SU-DHL-6 (cell line): ENCODE measurements around the gene HSD3B2.

Experiments used
- H2AFZ ChIP-seq: fragments of 200-600 bp; sonication (generic); 2 replicates; pipeline ENCODE4 v1.6.1; 2014; ENCODE audit warnings: low read depth, mild to moderate bottlenecking, moderate library complexity, mixed read lengths, antibody characterized with exemption, low read length; ENCODE audit not compliant: severe bottlenecking
- H3F3A ChIP-seq: fragments of 200-600 bp; shearing (Covaris generic); 2 replicates; pipeline ENCODE4 v1.6.0; 2016; ENCODE audit warnings: antibody characterized with exemption, mild to moderate bottlenecking; ENCODE audit not compliant: insufficient read depth
- H3K27ac ChIP-seq: fragments of 200-600 bp; sonication (generic); 2 replicates; pipeline ENCODE4 v1.5.1; 2016; ENCODE audit warnings: low read depth, mild to moderate bottlenecking, low read length, moderate library complexity, mixed read lengths
- H3K27me3 ChIP-seq: fragments of 200-600 bp; sonication (generic), shearing (Covaris generic); 2 replicates; pipeline ENCODE4 v1.6.0; 2014; ENCODE audit warnings: mild to moderate bottlenecking, low read length
- H3K36me3 ChIP-seq: fragments of 200-600 bp; sonication (generic); 2 replicates; pipeline ENCODE4 v1.6.1; 2014; ENCODE audit warnings: mild to moderate bottlenecking, low read length, mixed read lengths
- H3K4me2 ChIP-seq: fragments of 300-600, 200-600 bp; shearing (Covaris generic), sonication (generic); 2 replicates; pipeline ENCODE4 v1.6.0; 2014; ENCODE audit warnings: low read length, low read depth, mild to moderate bottlenecking; ENCODE audit not compliant: poor library complexity, severe bottlenecking
- H3K4me3 ChIP-seq: fragments of 200-600 bp; sonication (generic); 2 replicates; pipeline ENCODE4 v1.5.1; 2014; ENCODE audit warnings: antibody characterized with exemption, low read length, mild to moderate bottlenecking, mixed read lengths; ENCODE audit not compliant: insufficient read depth, poor library complexity, severe bottlenecking
- H3K79me2 ChIP-seq: fragments of 200-600 bp; sonication (generic); 2 replicates; pipeline ENCODE4 v1.6.1; 2014; ENCODE audit warnings: mild to moderate bottlenecking, low read length, moderate library complexity; ENCODE audit not compliant: insufficient read depth
- H3K9ac ChIP-seq: fragments of 200-600 bp; sonication (generic); 2 replicates; pipeline ENCODE4 v1.7.0; 2014; ENCODE audit warnings: mild to moderate bottlenecking, low read length
- H3K9me2 ChIP-seq: fragments of 200-600 bp; sonication (generic); replicated peaks from 2 replicates; pipeline ENCODE4 v1.6.1; 2014; ENCODE audit warnings: low read length; ENCODE audit not compliant: insufficient read depth
- H3K9me3 ChIP-seq: fragments of 200-600 bp; sonication (generic); 2 replicates; pipeline ENCODE4 v1.6.1; 2014; ENCODE audit warnings: low read length, mixed read lengths; ENCODE audit not compliant: insufficient read depth
- H4K20me1 ChIP-seq: fragments of 200-600 bp; sonication (generic); 2 replicates; pipeline ENCODE4 v1.6.1; 2014; ENCODE audit warnings: low read depth, mild to moderate bottlenecking, antibody characterized with exemption, low read length, moderate library complexity, mixed read lengths
- EZH2phosphoT487 ChIP-seq: fragments of 200-600 bp; sonication (generic), shearing (Covaris generic); conservative IDR thresholded peaks from 2 replicates; pipeline ENCODE4 v1.6.1; 2018; ENCODE audit warnings: mild to moderate bottlenecking, antibody characterized with exemption, low read length, moderate library complexity, mixed read lengths
- TF ChIP-seq, protein P1 (sequence below): fragments of 200-600 bp; sonication (generic); IDR thresholded peaks from one replicate; pipeline ENCODE4 v1.5.1; 2017; ENCODE audit warnings: antibody characterized with exemption, mild to moderate bottlenecking, low read length, moderate library complexity; ENCODE audit not compliant: insufficient read depth, poor library complexity, severe bottlenecking

The HSD3B2 gene

DNA sequence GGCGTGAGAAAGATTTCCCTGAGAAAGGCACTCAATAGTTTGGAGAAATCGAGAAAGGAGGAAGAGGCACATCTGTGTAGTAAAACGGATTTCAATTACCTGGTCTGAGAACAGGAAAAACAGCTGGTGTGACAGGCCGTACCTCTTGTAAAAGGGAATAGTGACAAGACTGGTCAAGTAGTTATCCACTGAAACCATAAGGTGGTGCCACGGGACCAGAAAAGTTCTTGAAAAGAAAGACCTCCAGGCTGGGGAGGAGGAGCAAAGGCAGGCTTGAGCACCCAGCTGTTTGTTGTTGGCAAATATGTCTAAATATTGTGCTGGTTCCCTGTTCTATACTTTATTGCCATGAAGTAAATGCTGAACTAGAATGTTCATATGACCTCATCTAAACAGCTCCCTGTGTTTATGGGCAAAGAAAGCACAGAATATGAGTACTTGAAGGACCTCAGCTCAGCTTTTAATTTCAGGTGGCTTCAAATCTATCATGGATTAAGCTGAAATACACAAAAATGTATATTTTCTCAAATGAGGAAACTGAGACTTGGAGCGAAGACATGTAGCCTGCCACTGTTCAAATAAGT, 42.4 kb upstream of the HSD3B2 start:
- H3K9ac ChIP-seq: no peak overlapping the region
- H4K20me1 ChIP-seq: no peaks in the 10 kb centered on the region
- no peaks in the 10 kb centered on the region for H3K9me3 ChIP-seq
- no peaks in the 10 kb centered on the region for H3K9me2 ChIP-seq
- no peaks in the 10 kb centered on the region for H3K36me3 ChIP-seq
- no peak overlapping the region for H2AFZ ChIP-seq
- TF ChIP-seq, protein P1, sequence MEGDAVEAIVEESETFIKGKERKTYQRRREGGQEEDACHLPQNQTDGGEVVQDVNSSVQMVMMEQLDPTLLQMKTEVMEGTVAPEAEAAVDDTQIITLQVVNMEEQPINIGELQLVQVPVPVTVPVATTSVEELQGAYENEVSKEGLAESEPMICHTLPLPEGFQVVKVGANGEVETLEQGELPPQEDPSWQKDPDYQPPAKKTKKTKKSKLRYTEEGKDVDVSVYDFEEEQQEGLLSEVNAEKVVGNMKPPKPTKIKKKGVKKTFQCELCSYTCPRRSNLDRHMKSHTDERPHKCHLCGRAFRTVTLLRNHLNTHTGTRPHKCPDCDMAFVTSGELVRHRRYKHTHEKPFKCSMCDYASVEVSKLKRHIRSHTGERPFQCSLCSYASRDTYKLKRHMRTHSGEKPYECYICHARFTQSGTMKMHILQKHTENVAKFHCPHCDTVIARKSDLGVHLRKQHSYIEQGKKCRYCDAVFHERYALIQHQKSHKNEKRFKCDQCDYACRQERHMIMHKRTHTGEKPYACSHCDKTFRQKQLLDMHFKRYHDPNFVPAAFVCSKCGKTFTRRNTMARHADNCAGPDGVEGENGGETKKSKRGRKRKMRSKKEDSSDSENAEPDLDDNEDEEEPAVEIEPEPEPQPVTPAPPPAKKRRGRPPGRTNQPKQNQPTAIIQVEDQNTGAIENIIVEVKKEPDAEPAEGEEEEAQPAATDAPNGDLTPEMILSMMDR: no peak
- no peak for TF ChIP-seq EZH2phosphoT487
- no peaks in the 10 kb centered on the region for H3K79me2 ChIP-seq
- H3K4me2 ChIP-seq: no peak overlapping the region
- no peaks in the 10 kb centered on the region for H3F3A ChIP-seq
- H3K4me3 ChIP-seq: no peak overlapping the region
- H3K27ac ChIP-seq: no peak overlapping the region
- no peaks in the 10 kb centered on the region for H3K27me3 ChIP-seq

DNA sequence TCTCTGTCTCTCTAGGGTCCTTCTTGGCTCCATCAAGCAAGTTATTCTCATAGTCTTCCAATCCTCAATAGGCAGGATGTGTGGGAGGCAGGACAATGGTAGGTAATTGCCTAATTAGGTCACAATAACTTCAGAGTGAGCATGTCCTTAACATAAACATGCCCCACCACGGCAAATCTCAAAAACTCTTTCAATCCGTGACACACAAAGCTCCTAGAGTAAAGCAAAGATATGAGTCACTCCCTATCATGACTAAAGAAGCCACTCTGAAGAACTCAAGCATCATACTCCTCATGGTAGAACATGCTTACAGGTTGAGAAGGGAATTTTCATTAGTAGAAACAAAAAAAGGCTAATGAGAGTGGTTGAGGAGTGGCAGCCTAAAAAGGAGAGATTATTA, 41.5 kb upstream of the HSD3B2 start:
- H4K20me1 ChIP-seq: no peaks in the 10 kb centered on the region
- no peaks in the 10 kb centered on the region for H3K27me3 ChIP-seq
- H3K9me2 ChIP-seq: no peaks in the 10 kb centered on the region
- H3K4me3 ChIP-seq: no peak overlapping the region
- TF ChIP-seq, protein P1: no peak
- TF ChIP-seq EZH2phosphoT487: no peak
- no peaks in the 10 kb centered on the region for H3F3A ChIP-seq
- H2AFZ ChIP-seq: no peak overlapping the region
- no peak overlapping the region for H3K9ac ChIP-seq
- H3K36me3 ChIP-seq: no peaks in the 10 kb centered on the region
- H3K27ac ChIP-seq: no peak overlapping the region
- no peaks in the 10 kb centered on the region for H3K79me2 ChIP-seq
- no peaks in the 10 kb centered on the region for H3K9me3 ChIP-seq
- H3K4me2 ChIP-seq: no peak overlapping the region

DNA sequence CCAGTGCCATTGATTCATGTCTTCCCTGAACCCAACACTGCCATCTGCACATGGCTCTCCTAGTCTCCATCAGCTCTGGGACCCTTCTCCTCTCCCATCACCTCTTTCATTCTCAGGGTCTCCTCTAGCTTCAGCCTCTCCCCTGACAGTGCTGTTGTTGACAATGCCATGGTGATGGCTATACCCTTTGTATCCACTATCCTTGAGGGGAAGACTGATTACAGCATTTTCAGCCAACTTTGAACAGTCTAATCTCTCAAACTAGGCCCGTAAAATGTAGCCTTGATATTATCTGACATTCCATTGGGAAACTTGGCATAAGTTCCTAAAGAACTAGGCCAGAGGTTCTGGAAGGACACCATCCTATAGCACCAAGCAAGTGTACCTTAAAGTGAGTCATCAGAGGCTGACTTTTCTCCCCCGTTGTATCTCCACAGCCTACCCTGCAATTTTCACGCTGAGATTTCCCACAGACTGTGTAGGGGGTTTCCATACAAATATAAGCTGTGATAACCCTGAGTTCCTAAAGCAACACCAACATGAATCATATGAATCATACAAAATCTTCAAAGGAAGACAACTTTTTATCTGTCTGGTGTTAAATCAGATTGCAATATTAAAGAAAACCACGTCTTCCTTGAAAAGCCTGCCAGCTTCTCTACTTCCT, 40.6 kb upstream of the HSD3B2 start:
- Histone ChIP-seq H3K27me3 (no peaks in the 10 kb centered on the region), H3K4me3 (no peak overlapping the region), H3K36me3 (no peaks in the 10 kb centered on the region), H3K4me2 (no peak overlapping the region), H3K9me3 (no peaks in the 10 kb centered on the region), H4K20me1 (no peaks in the 10 kb centered on the region), H3F3A (no peaks in the 10 kb centered on the region), H3K79me2 (no peaks in the 10 kb centered on the region), H3K9me2 (no peaks in the 10 kb centered on the region), H3K9ac (no peak overlapping the region), H3K27ac (no peak overlapping the region), H2AFZ (no peak overlapping the region)
- TF ChIP-seq, protein P1: no peak
- TF ChIP-seq EZH2phosphoT487: no peak
